ENCODE measurements around the gene CD7.

DNA sequence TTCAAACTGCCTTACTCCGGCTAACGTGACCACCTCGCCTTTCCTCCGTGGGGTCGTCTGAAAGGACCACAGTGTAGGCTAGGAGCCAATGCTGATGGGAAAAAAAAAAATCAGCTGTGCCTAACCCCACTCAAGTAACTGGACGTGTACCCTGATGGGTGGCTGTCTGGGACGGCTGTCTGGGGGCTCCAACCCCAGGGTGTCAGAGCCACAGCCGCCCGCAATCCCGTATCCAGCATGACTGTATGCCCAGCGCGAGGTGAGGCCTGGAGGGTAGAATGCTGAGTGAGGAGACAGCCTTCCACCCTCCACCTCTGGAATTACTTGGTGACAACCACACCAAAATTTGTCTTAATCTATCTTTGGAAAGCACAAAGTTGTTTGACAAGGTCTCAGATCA lies 46.8 kb downstream of the CD7 start:
- TF ChIP-seq, protein P1, sequence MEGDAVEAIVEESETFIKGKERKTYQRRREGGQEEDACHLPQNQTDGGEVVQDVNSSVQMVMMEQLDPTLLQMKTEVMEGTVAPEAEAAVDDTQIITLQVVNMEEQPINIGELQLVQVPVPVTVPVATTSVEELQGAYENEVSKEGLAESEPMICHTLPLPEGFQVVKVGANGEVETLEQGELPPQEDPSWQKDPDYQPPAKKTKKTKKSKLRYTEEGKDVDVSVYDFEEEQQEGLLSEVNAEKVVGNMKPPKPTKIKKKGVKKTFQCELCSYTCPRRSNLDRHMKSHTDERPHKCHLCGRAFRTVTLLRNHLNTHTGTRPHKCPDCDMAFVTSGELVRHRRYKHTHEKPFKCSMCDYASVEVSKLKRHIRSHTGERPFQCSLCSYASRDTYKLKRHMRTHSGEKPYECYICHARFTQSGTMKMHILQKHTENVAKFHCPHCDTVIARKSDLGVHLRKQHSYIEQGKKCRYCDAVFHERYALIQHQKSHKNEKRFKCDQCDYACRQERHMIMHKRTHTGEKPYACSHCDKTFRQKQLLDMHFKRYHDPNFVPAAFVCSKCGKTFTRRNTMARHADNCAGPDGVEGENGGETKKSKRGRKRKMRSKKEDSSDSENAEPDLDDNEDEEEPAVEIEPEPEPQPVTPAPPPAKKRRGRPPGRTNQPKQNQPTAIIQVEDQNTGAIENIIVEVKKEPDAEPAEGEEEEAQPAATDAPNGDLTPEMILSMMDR (IDR thresholded peaks at IDR 0.05) = no peak
- TF ChIP-seq POLR2A (IDR thresholded peaks at IDR 0.05) (no peak), POLR2AphosphoS5 (IDR thresholded peaks at IDR 0.05) (no peak), EP300 (IDR thresholded peaks at IDR 0.05) (no peak)
